ENCODE data around the gene SART1. TPM values are rescaled to one million over a fixed set of nuclear protein-coding genes. Genes with fewer than 3 reads are reported as not detected.

Gene SART1
- total RNA-seq, 1 donor from 2014 or later, result 32.2 TPM

Other genes starting within 250 kb of the SART1 start
- 50.1 TPM for gene KAT5, start 249.5 kb upstream of the SART1 start, total RNA-seq
- gene RNASEH2C, start 240.9 kb upstream of the SART1 start, total RNA-seq, result 42.4 TPM
- gene AP5B1, start 180.8 kb upstream of the SART1 start, total RNA-seq, result 6.7 TPM
- not detected for gene OVOL1, start 174.7 kb upstream of the SART1 start, total RNA-seq
- gene SNX32, start 127.8 kb upstream of the SART1 start, total RNA-seq, result not detected
- gene CFL1, start 103.6 kb upstream of the SART1 start, total RNA-seq, result 334 TPM
- gene MUS81, start 101.3 kb upstream of the SART1 start, total RNA-seq, result 37.8 TPM
- 95.2 TPM for gene EFEMP2, start 88.9 kb upstream of the SART1 start, total RNA-seq
- gene CTSW, start 81.9 kb upstream of the SART1 start, total RNA-seq, result 1.1 TPM
- 44.9 TPM for gene FIBP, start 73.3 kb upstream of the SART1 start, total RNA-seq
- gene CCDC85B, start 71.1 kb upstream of the SART1 start, total RNA-seq, result 30.0 TPM
- gene FOSL1, start 61.3 kb upstream of the SART1 start, total RNA-seq, result 0.32 TPM
- gene C11orf68, start 42.7 kb upstream of the SART1 start, total RNA-seq, result 35.2 TPM
- gene DRAP1, start 42.3 kb upstream of the SART1 start, total RNA-seq, result 106 TPM
- gene TSGA10IP, start 16.3 kb upstream of the SART1 start, total RNA-seq, result not detected
- 22.8 TPM for gene EIF1AD, start 40.4 kb downstream of the SART1 start, total RNA-seq
- 238 TPM for gene BANF1, start 40.8 kb downstream of the SART1 start, total RNA-seq
- gene CST6, start 50.3 kb downstream of the SART1 start, total RNA-seq, result not detected
- not detected for gene CATSPER1, start 64.7 kb downstream of the SART1 start, total RNA-seq
- gene GAL3ST3, start 87.4 kb downstream of the SART1 start, total RNA-seq, result 3.5 TPM
- gene SF3B2, start 90.6 kb downstream of the SART1 start, total RNA-seq, result 70.4 TPM
- 59.0 TPM for gene PACS1, start 108.5 kb downstream of the SART1 start, total RNA-seq

All from left ventricle myocardium superior (tissue), 1 donor.